Measurements from ENCODE around the gene RUBCNL.

RUBCNL gene

GRCh38 chr13:46307554-46307953 is 79.5 kb downstream of the RUBCNL start:
- no peak for DNase-seq (ENCODE audit: low spot score)

GRCh38 chr13:46304546-46304945 is 82.5 kb downstream of the RUBCNL start:
- no peak for DNase-seq (ENCODE audit: low spot score)

GRCh38 chr13:46303742-46304385 is 83.2 kb downstream of the RUBCNL start:
- DNase-seq (ENCODE audit: low spot score) = no peak

DNA sequence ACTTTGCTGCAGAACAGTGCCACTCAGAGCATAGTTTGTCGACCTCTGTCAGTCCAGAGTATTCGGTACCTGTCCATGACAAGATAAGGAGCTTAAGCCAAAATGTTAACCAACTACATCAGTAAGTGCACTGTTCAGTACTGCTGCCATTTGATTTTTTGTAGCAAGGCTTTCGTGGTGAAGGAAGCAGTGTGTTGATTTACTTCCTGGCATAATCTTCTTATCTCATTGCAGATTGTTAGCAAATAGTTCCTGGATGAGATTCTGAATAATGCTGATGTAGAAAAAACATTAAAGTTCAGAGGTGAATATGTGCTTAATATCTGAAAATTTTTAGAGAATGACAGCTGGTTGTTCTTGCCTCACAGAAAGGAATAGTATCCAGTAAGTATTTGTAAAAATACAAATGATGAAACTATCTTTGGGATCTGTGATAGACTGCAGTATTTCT is 89.7 kb downstream of the RUBCNL start:
- no peak for DNase-seq (ENCODE audit: low spot score)

- peak; percentile 30 for DNase-seq (ENCODE audit: low spot score)
Observed at GRCh38 chr13:46296921-46297320, 90.1 kb downstream of the RUBCNL start.

DNA sequence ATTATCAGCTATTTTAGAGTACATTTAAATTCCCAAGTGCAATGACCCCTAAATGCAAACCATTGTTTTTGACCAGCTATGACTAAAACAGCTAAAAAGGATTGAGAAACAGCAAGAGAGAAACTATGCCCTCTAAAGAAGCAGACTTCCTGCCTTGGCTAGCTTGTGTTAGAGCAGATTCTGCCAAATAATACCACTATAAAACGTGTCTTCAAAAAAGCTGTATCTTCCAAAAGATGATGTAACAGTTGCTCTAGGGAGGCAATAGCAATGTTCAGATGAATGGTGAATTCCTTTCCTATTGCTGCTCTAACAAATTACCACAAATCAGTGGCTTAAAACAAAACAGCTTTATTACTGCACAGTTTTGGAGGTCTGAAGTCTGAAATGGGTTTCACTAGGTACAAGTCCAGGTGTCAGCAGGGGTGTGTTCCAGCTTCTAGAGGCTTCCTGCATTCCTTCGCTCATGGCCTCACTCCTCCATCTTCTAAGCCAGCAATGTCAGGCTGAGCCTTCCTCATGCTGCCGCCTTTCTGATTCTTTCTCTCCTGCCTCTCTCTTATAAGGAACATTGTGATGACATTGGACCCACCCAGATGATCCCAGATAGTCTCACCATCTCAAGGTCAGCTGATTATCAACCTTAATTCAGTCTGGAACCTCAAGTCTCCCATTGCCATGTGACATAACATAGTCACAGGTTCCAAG is 90.8 kb downstream of the RUBCNL start:
- DNase-seq (ENCODE audit: low spot score) = peak; percentile 29

DNA sequence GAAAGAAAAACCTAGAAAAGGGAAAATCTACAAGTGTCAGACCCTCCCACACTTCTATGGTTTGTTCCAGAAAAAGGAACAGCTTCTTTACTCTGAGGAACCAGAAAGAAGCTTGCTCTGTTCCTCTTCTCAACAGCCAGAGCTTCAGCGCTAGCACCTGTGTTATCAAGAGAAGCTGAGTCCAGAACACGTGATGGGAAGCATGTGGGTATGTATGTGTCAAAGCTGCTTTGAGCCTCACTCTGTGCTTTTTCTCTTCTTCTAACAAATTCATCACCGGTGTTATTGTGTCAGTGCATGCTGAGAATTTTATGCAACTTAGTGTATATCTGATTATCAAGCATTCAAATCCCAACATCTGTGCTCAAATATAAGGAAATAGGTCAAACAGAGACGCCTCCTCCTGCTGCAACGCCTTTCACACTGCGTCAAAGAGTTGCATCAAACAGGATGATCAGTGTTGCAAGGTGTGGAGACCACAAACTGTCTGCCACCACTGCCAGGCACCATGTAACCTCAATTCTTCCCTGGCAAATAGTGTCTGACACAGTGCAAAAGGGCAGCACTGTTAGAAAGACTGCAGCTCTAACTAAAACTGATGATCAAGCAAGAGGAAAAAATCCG is 91.4 kb downstream of the RUBCNL start:
- no peak for DNase-seq (ENCODE audit: low spot score)

DNA sequence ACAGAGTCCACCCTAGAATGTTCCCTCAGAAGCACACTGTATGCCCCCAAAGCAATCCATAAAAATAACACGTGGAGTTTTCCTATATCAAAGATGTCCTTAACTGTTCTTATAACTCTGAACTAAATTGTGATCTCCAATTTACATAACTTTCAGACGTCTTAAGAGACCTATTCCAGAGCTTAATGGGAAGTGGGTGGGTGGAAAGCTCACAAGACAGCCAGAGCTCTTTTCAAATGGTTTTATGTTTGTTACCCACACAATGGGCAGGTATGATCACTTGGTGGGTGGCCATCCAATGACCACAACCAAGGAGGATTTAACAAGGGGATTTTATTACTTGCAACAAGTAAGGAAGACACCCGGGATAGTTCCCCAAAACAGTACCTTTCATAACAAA is 93.6 kb downstream of the RUBCNL start:
- no peak for DNase-seq (ENCODE audit: low spot score)
